PFSK-1 (cell line): ENCODE data around the gene SRRM2.

Source experiments
- POLR2AphosphoS5 ChIP-seq: IDR thresholded peaks from 2 replicates; pipeline ENCODE4 v1.6.1; 2012; ENCODE audit warnings: low read depth, mild to moderate bottlenecking, control low read depth, low read length, moderate library complexity
- TF ChIP-seq, protein P1 (sequence below), 2 experiments: IDR thresholded peaks; 2 replicates each; pipeline versions ENCODE4 v1.6.1 to v1.8.0; 2011 to 2012; ENCODE audit warnings: low read depth in 2 of 2, low read length in 2 of 2, control low read depth in 1 of 2, inconsistent platforms in 1 of 2, mild to moderate bottlenecking in 1 of 2, moderate library complexity in 1 of 2; ENCODE audit not compliant: insufficient read depth in 1 of 2

DNA sequence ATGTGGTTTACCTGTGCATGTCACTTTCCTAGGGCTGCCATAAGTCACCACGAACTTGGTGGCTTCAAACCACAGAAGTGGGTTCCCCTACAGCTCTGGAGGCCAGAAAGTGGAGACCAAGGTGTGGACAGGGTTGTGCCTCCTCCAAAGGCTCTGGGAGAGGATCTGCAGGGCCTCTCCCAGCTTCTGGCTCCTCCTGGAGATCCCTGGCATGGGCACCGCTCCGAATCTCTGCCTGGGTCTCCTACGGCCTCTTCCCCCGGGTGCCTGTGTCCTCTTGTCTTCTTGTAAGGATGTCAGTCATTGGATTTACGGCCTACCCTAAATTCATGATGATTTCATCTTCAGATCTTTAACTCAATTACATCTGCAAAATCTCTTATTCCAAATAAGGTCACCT lies 2.5 kb upstream of the SRRM2 start:
- TF ChIP-seq, protein P1, sequence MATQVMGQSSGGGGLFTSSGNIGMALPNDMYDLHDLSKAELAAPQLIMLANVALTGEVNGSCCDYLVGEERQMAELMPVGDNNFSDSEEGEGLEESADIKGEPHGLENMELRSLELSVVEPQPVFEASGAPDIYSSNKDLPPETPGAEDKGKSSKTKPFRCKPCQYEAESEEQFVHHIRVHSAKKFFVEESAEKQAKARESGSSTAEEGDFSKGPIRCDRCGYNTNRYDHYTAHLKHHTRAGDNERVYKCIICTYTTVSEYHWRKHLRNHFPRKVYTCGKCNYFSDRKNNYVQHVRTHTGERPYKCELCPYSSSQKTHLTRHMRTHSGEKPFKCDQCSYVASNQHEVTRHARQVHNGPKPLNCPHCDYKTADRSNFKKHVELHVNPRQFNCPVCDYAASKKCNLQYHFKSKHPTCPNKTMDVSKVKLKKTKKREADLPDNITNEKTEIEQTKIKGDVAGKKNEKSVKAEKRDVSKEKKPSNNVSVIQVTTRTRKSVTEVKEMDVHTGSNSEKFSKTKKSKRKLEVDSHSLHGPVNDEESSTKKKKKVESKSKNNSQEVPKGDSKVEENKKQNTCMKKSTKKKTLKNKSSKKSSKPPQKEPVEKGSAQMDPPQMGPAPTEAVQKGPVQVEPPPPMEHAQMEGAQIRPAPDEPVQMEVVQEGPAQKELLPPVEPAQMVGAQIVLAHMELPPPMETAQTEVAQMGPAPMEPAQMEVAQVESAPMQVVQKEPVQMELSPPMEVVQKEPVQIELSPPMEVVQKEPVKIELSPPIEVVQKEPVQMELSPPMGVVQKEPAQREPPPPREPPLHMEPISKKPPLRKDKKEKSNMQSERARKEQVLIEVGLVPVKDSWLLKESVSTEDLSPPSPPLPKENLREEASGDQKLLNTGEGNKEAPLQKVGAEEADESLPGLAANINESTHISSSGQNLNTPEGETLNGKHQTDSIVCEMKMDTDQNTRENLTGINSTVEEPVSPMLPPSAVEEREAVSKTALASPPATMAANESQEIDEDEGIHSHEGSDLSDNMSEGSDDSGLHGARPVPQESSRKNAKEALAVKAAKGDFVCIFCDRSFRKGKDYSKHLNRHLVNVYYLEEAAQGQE (IDR thresholded peaks at IDR 0.05; ENCODE audit: insufficient read depth in 1 of 2, low read depth in 2 of 2, low read length in 2 of 2): no peak
- no peak for TF ChIP-seq POLR2AphosphoS5
